Measurements from ENCODE around the gene ZNF554.
"Not testable (repeated sequence)": the region's sequence is repeated elsewhere in the genome, so short reads cannot be mapped to it uniquely, and the experiment has no call there.

The ZNF554 gene

GRCh38 chr19:2807379-2808128 lies 12.1 kb upstream of the ZNF554 start:
- DNase-seq (ENCODE audit: low spot score) = no peak

GRCh38 chr19:2808129-2808941 lies 11.3 kb upstream of the ZNF554 start:
- no peak for DNase-seq (ENCODE audit: low spot score)

GRCh38 chr19:2809387-2810140 lies 10.1 kb upstream of the ZNF554 start:
- DNase-seq (ENCODE audit: low spot score) = no peak

GRCh38 chr19:2810141-2811091 lies 9.3 kb upstream of the ZNF554 start:
- no peak for DNase-seq (ENCODE audit: low spot score)

GRCh38 chr19:2811221-2811722 lies 8.4 kb upstream of the ZNF554 start:
- DNase-seq (ENCODE audit: low spot score) = no peak

- peak; percentile 69 for DNase-seq (ENCODE audit: low spot score)
These were observed 7.8 kb upstream of the ZNF554 start for GRCh38 chr19:2811735-2812413.

GRCh38 chr19:2812414-2813234 lies 7.0 kb upstream of the ZNF554 start:
- DNase-seq (ENCODE audit: low spot score) = no peak

GRCh38 chr19:2813235-2814160 lies 6.2 kb upstream of the ZNF554 start:
- DNase-seq (ENCODE audit: low spot score) = peak; percentile 12

- no peak for DNase-seq (ENCODE audit: low spot score)
These were observed 5.2 kb upstream of the ZNF554 start for GRCh38 chr19:2814426-2814825.

- no peak for DNase-seq (ENCODE audit: low spot score)
These were observed 4.5 kb upstream of the ZNF554 start for GRCh38 chr19:2815191-2815614.

GRCh38 chr19:2815923-2816322 lies 3.7 kb upstream of the ZNF554 start:
- DNase-seq (ENCODE audit: low spot score) = no peak

- DNase-seq (ENCODE audit: low spot score) = no peak
These were observed 3.0 kb upstream of the ZNF554 start for GRCh38 chr19:2816641-2817040.

- not testable (repeated sequence) for DNase-seq (ENCODE audit: low spot score)
These were observed 2.3 kb upstream of the ZNF554 start for GRCh38 chr19:2817237-2817829.

- no peak for DNase-seq (ENCODE audit: low spot score)
These were observed 539 bp downstream of the ZNF554 start for GRCh38 chr19:2820112-2820702.

- no peak for DNase-seq (ENCODE audit: low spot score)
These were observed 3.2 kb downstream of the ZNF554 start for GRCh38 chr19:2822846-2823245.

GRCh38 chr19:2823646-2824045 lies 4.0 kb downstream of the ZNF554 start:
- no peak for DNase-seq (ENCODE audit: low spot score)

GRCh38 chr19:2824129-2824528 lies 4.5 kb downstream of the ZNF554 start:
- DNase-seq (ENCODE audit: low spot score) = no peak

GRCh38 chr19:2827022-2827421 lies 7.4 kb downstream of the ZNF554 start:
- DNase-seq (ENCODE audit: low spot score) = no peak
